HG02938 (cell line): ENCODE data around the gene DIP2C.
"Not testable (repeated sequence)": the region's sequence is repeated elsewhere in the genome, so short reads cannot be mapped to it uniquely, and the experiment has no call there.

Experiments used
- ATAC-seq: cut with Tn5 transposase; IDR thresholded peaks from one replicate; pipeline ENCODE4 v1.9.1; 2021; ENCODE audit warnings: mild to moderate bottlenecking, moderate library complexity; ENCODE audit not compliant: unreplicated experiment

The DIP2C gene

GRCh38 chr10:404991-405390 is 284.5 kb downstream of the DIP2C start:
- no peak for ATAC-seq

- ATAC-seq = no peak
Observed at GRCh38 chr10:404346-404745, 285.1 kb downstream of the DIP2C start.

GRCh38 chr10:398954-399353 is 290.5 kb downstream of the DIP2C start:
- ATAC-seq = no peak

GRCh38 chr10:397321-398068 is 292.0 kb downstream of the DIP2C start:
- no peak for ATAC-seq

- ATAC-seq = no peak
Observed at GRCh38 chr10:396535-397220, 292.8 kb downstream of the DIP2C start.

- ATAC-seq = no peak
Observed at GRCh38 chr10:396107-396506, 293.4 kb downstream of the DIP2C start.

GRCh38 chr10:395665-396064 is 293.8 kb downstream of the DIP2C start:
- no peak for ATAC-seq

GRCh38 chr10:394439-395101 is 294.9 kb downstream of the DIP2C start:
- not testable (repeated sequence) for ATAC-seq

GRCh38 chr10:393787-394438 is 295.6 kb downstream of the DIP2C start:
- no peak for ATAC-seq

- ATAC-seq = no peak
Observed at GRCh38 chr10:393106-393745, 296.2 kb downstream of the DIP2C start.

- ATAC-seq = no peak
Observed at GRCh38 chr10:392705-393037, 296.8 kb downstream of the DIP2C start.

GRCh38 chr10:391847-392704 is 297.4 kb downstream of the DIP2C start:
- ATAC-seq = no peak

GRCh38 chr10:391305-391704 is 298.2 kb downstream of the DIP2C start:
- no peak for ATAC-seq

GRCh38 chr10:390449-391100 is 298.9 kb downstream of the DIP2C start:
- ATAC-seq = no peak

- ATAC-seq = no peak
Observed at GRCh38 chr10:389836-390448, 299.5 kb downstream of the DIP2C start.

GRCh38 chr10:389261-389790 is 300.1 kb downstream of the DIP2C start:
- ATAC-seq = no peak

- no peak for ATAC-seq
Observed at GRCh38 chr10:388661-389045, 300.8 kb downstream of the DIP2C start.

GRCh38 chr10:387909-388660 is 301.4 kb downstream of the DIP2C start:
- ATAC-seq = no peak

GRCh38 chr10:387593-387891 is 301.9 kb downstream of the DIP2C start:
- ATAC-seq = no peak
